GM19351 (cell line): ENCODE measurements around the gene PARP6.

ENCODE experiments used
- ATAC-seq: cut with Tn5 transposase; IDR thresholded peaks from one replicate; pipeline ENCODE4 v1.9.1; 2021; ENCODE audit warnings: mild to moderate bottlenecking, moderate library complexity; ENCODE audit not compliant: unreplicated experiment

Gene PARP6, protein sequence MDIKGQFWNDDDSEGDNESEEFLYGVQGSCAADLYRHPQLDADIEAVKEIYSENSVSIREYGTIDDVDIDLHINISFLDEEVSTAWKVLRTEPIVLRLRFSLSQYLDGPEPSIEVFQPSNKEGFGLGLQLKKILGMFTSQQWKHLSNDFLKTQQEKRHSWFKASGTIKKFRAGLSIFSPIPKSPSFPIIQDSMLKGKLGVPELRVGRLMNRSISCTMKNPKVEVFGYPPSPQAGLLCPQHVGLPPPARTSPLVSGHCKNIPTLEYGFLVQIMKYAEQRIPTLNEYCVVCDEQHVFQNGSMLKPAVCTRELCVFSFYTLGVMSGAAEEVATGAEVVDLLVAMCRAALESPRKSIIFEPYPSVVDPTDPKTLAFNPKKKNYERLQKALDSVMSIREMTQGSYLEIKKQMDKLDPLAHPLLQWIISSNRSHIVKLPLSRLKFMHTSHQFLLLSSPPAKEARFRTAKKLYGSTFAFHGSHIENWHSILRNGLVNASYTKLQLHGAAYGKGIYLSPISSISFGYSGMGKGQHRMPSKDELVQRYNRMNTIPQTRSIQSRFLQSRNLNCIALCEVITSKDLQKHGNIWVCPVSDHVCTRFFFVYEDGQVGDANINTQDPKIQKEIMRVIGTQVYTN

GRCh38 chr15:72272213-72272996 lies at the start of gene PARP6:
Gene PARP6, minus strand, starts transcription at chr15:72272554. Its CDS starts 5,077 bp downstream, at chr15:72267477.
- peak; percentile 94 for ATAC-seq

DNA sequence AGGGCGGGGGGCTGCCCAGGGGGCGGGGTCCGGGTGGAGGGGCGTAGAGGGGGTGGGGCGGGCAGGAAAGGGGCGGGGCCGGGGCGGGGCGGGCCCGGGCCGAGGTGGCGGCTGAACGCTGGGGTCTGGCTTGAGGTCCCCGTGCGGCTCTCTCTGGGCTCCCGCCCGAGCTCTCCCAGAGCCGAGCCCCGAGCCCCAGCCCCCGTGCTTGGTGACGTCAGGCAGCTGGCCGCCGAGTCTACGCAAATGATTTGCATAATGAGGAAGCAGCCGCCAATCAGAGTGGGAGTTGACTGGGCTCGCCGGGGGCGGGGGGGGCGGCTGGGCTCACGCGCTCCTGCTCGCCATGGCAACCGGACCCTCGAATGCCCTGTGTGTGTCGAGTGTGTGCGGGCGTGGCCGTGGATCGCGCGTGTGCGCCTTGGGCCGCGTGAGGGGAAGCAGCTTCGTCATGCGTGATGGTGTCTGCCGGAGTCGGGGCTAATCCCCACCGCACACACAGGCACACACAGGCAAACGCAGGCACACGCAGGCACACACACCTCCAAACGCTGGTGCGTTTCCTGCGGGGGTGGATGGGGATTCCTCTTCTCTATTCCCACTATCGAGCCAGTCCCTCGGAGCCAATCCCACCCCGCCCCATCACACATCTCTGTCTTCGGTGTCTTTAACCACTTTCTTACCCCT lies 47.8 kb upstream of the PARP6 start, which contains the start of gene CELF6:
Gene CELF6 (minus strand): TSS at position 173 of the 687 bp plus-strand sequence. CDS start 283 bp downstream, outside the sequence.
- ATAC-seq = peak; percentile 79

- peak; percentile 34 for ATAC-seq
Observed at GRCh38 chr15:72319360-72319984, 47.1 kb upstream of the PARP6 start.

DNA sequence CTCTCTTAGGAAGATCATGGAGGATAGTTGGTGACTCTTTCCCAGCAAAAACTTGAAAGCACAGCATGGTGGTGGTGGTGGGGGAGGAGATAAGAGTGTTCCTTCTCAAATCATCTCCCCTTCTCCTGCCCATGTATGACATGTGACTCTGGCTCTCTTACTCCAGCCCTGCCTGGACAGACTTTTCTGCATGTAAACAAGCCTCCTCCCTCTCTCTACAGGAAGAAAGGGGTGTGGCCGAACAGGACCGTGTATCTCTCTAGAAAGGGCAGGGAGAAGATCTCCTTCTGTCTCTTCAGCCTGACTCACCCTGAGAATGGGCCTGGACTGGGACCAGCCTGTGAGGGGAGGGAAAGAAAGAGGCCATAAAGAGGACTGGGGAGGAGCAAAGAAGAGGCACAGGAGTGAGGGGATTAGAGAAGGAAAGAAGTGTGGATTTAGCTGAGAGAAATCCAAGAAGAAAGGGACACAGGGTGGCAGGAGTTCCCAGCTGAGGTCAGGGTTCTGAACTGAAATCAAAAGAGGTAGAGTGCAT lies 46.1 kb upstream of the PARP6 start:
- no peak for ATAC-seq

GRCh38 chr15:72315706-72316370 lies 43.5 kb upstream of the PARP6 start:
- no peak for ATAC-seq

DNA sequence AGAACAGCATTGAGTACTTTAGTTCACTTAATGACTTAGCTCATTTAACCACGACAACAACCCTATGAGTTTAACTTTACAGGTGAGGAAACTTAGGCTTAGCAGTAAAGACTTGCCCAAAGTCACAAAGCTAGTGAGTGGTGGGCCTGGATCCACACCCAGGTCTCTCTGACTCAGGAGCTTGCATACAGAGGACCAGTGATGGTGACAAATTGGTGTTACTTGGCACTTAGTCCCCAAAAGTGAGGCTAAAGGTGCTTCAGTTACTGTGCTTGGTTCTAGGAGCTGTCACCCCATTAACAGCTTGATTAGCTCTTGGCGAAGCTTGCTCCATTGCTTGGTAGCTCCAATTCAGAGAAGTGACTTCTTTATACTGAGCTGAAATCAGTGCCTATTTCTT lies 41.5 kb upstream of the PARP6 start:
- no peak for ATAC-seq

DNA sequence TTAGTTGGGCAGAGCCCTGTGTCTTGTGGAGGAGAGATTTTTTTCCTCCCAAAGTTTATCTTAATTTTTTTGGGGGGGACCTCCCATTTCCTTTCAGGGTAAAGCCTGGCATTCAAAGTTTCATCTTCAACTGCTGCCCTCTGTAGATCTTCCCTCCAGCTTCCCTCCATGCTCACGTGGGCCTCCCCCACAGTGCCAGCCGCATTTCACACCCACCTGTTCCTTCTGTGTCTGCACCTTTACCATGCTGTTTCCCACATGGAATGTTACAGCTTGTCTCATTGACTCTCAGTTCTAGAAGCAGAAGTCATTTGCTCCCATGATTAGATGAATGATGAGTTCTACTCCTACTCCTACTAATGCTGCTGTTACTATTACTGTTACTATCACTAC lies 41.1 kb upstream of the PARP6 start:
- ATAC-seq = no peak

DNA sequence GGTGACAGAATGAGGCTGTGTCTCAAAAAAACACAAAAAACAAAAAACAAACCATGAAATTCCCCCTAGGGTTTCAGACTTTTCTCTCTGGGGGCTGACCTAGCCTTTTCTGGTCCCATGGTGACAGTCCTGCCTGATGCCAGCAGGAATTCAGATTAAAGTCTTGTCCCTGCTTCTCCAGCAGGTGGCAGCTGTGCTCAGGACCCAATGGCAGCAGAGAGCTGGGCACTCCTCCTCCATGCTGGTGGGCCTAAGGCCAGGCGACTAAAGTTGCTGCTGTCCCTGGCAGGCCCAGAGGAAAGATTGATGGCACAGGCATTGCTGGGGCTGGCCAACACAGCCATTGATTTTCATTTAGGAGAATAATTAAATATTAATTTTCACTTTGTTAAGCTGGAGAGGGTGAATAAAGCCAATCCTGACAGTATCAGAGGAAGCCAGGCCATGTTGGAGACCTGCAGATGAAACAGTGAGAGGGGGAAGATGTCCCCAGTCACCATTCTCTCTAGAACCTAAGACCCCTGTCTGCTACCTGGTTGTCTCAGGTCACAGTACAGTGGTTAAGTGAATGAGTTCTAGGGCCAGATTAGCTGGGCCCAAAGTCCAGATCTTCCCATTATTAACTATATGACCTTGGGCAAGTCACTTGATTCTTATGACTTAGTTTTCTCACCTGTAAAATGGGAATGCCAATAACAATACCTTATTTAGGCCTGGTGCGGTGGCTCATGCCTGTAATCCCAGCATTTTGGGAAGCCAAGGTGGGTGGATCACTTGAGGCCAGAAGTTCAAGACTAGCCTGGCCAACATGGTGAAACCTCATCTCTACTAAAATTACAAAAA lies 40.5 kb upstream of the PARP6 start:
- ATAC-seq = peak; percentile 78

DNA sequence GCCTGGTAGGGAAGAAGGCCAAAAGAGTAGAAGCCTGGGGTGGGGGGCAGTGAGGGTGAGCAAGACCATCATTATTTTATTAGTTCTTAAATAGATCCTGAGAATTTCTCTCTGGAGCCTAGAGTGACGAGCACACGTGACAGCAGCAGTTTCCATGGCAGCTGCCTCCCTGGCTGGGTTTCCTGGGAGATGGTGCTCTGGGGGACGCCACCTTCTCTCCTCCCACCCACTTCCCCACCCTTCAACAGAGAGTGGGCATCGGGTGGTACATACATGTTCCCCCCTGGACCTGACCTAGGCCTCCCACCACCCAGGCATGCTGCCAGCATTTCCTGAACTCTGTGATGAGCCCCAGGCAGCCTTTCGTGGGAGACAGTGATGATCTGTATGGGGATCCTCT lies 34.7 kb upstream of the PARP6 start:
- no peak for ATAC-seq

DNA sequence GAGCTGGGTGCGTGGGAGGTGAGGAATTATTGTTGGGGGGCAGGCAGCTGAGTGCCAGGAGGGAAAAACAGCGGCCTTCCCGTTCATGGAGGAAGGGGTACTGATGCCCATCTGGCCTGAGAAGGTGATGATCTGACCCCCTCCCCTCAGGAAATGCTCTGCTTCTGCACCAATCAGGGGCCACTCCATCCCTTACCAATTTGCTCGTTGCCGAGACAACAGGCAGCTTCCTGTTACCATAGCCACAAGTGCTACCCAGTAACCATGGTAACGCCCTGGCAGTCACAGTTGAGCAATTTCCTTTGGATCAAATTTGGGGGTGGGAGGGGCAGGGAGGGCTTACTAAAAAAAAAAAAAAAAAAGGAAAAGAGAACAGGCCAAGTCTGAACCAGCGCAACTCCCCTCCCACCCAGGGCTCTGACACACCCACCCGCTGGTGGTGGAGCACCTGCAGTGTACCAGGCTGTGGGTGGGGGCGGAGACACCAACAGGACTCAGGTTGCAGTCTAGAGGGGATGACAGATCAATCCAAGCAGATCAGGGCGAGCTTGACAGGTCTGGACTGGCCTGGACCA lies 33.9 kb upstream of the PARP6 start:
- ATAC-seq = no peak

DNA sequence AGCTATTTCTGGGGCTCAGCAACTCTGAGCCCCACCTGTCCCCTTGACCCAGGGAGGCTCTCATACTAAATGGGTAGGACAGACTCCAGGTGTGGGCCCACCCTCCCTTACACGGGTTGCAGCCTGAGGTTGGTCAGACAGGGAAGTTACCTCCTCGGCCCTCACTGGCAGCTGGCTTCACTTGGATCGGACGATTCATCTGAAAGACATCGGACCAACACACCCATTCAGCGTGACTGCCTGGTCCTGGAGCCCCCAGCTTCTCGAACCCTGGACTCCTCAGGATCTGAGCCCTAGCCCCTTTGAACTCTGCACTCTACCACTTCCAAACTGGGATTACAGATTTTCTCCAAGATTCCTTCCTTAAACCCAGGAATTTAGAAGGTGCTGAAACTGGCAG lies 32.2 kb upstream of the PARP6 start:
- ATAC-seq = no peak

DNA sequence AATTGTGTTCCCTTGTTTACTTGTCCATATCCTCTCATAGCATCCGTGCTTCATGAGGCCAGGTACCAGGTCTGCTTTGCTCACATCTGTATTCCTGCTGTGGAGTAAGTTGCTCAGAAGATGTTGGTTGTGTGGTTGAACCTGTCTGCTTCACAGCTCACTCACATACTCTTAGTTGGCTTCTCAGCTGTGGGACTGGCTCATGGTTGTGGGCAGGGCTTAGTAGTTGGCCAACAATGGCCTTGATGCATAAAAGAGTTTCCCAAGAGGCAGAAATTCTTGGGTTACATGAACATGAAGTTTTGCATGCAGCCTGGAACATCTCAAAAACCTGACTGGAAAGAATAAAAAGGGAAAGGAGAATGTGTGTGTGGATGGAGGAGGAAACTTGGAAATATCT lies 30.6 kb upstream of the PARP6 start:
- no peak for ATAC-seq

DNA sequence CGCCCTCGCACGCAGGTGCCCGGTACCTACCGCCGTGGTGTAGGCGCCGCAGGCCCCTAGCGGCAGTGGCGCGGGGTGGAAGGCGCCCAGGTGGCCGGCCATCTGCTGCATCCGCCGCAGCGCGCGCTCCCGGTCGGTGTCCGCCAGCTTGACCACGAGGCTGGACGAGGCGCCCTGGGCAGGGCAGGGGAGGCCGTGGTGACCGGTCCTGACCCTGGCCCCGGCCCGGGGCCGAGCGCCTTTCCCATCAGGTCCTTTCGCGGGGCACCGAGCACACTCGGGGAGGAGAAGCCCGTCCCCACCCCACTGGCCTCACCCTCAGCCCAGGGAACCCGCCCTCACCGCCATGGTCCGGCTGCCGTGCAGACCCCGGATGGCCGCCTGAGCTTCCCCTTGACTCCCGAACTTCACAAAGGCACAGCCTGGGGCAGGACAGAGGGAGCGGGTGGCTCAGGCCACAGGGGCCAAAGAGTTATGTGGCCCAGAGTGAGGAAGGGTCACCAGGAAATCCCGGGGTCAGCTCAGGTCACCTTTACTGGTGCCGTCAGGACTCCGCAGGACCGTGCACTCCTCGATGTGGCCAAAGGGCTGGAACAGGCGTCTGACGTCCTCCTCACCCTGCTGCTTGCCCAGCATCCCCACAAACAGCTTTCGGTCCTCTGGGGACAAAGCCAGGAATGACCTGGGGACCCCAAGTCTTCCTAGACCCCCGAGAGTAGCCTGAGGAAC lies 17.4 kb upstream of the PARP6 start:
- ATAC-seq = no peak

DNA sequence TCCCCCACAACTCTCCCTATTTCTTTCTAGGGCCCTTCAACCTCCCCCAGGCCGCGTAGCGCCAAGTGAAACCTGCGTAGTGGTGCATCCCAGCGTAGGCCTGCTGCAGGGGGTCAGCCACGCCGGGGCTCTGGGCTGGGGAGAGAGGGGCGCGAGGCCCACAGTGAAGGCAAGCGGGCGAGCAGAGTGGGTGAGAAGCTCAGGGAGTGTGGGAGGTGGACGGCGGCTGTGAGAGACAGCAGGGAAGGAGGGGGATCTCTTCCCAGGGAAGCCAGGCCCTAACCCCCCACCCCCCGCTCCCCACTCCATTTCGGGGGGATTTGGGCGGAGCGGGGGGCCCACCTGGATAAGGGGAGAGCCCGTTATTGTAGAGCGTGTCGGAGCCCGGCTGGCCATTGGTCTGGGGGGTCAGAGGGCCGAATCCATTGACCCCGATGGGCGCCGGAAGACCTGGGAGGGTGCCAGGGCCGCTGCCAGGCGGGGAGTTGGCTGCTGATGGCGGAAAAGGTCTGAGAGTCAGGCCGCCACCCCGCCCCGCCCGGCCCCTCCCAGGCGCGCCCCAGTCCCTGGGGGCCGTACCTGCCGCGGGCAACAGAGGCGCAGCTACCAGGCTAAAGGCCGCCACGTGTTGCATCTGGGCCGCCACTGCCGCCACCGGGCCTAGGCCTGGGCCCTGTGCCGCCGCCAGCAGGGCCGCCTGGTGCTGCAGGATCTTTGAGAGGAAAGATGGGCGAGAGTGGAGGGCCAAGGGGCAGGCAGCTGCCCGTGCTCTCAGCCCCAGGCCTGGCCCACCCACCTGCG lies 16.6 kb upstream of the PARP6 start:
- no peak for ATAC-seq

- no peak for ATAC-seq
Observed at GRCh38 chr15:72285927-72286516, 13.7 kb upstream of the PARP6 start.

DNA sequence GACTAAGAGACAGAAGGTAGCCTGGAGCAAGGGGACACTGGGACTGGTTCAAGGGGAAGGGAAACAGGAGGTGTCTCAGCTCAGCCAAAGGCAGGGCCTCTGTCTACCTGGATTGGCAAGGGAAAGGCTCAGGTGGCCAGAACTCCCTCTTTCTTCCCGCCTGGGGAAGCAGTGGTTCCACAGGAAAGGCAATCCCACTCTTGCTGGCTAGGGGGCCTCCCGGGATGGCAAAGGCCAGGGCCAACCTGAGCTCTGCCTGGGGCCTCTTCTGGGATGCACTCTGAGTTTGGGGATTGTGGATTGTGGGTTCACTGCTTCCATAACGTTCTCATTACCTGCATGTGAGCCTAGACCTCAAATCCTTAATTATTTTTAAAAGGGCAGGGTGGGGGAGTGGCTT lies 13.0 kb upstream of the PARP6 start:
- no peak for ATAC-seq

DNA sequence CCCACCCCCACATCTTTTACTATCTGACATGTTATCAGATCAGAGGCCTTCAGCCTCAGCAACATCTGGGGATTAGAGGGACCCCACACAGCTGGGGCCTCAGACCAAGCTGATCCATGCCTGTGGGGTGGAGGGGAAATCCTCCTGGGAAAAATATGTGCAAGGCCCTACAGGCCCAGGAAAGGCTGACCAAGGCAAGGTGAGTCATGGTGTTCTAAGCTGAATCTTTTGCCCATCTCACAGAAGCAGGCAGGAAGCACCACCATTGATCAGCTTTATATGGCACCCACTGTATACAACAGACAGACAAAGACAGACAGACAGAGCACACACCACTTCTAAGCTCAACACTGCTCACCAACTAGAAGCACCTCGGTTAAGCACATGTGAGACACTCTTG lies 12.4 kb upstream of the PARP6 start:
- no peak for ATAC-seq
